Esophagus muscularis mucosa (tissue), 4 donors: Measurements from ENCODE around the gene CTXN1. TPM values are rescaled to one million over a fixed set of nuclear protein-coding genes. Genes with fewer than 3 reads are reported as not detected.

ENCODE experiments used
- DNase-seq: peaks from one replicate; pipeline ENCODE4 v3.0.0-alpha.2; 2017; ENCODE audit errors: extremely low spot score
- H3K27ac ChIP-seq, 4 donors: fragments of 200-600 bp; sonication (generic); replicated peaks in 1 of 4; 1 replicate in 3 of 4; 2 replicates in 1 of 4; pipeline ENCODE4 v1.5.1; 2016 to 2019; ENCODE audit warnings: mild to moderate bottlenecking in 1 of 4
- H3K27me3 ChIP-seq, 4 donors: fragments of 200-600 bp; sonication (generic); one replicate each; pipeline versions ENCODE4 v1.5.1 to v1.6.0; 2016 to 2019
- H3K36me3 ChIP-seq, 4 donors: fragments of 200-600 bp; sonication (generic); one replicate each; pipeline ENCODE4 v1.5.1; 2016 to 2019
- H3K4me1 ChIP-seq, 4 donors: fragments of 200-600 bp; sonication (generic); one replicate each; pipeline ENCODE4 v1.5.1; 2016 to 2019
- H3K4me3 ChIP-seq, 4 donors: fragments of 200-600 bp; sonication (generic); 1 replicate in 2 of 4; 2 replicates in 2 of 4; pipeline ENCODE4 v1.5.1; 2016 to 2019; ENCODE audit warnings: mild to moderate bottlenecking in 4 of 4, moderate library complexity in 1 of 4
- H3K9me3 ChIP-seq, 4 donors: fragments of 200-600 bp; sonication (generic); 1 replicate in 3 of 4; 2 replicates in 1 of 4; pipeline ENCODE4 v1.5.1; 2016 to 2019
- EP300 ChIP-seq: sonication (generic); formaldehyde crosslinking; IDR thresholded peaks from one replicate; pipeline ENCODE4 v1.6.1; 2017; ENCODE audit warnings: antibody characterized with exemption
- POLR2A ChIP-seq: fragments of 450-650 bp; IDR thresholded peaks from one replicate; pipeline ENCODE4 v1.6.1; 2017; ENCODE audit warnings: antibody characterized with exemption, moderate library complexity, mild to moderate bottlenecking, low read depth
- POLR2AphosphoS5 ChIP-seq, 2 donors: sonication (generic); formaldehyde crosslinking; IDR thresholded peaks; one replicate each; pipeline ENCODE4 v1.6.1; 2017; ENCODE audit warnings: antibody characterized with exemption in 2 of 2
- WGBS: methylation state at CpG from one replicate; pipeline ENCODE4 v1.1.5; 2018; 5-methylcytosine and 5-hydroxymethylcytosine counted together
- intact Hi-C: fragments of 100-400 bp; cut with DNase I; formaldehyde crosslinking; loops from one replicate; pipeline ENCODE4 v1.15.1; 2023
- total RNA-seq, 4 donors: library from RNA; depleted of rRNA; stranded (reverse); fragments of >200 nt; gene quantifications; one replicate each; pipeline versions ENCODE4 v1.1.0 to v1.2.1, GENCODE V29; 2016
- TF ChIP-seq, protein P1 (sequence below), 3 experiments: fragments of 200-600 bp in 2 of 3; fragments of 450-650 bp in 1 of 3; sonication (generic) in 2 of 3; IDR thresholded peaks; one replicate each; pipeline ENCODE4 v1.5.1; 2017 to 2019; ENCODE audit warnings: antibody characterized with exemption in 3 of 3, mild to moderate bottlenecking in 2 of 3, moderate library complexity in 1 of 3

Gene CTXN1
- total RNA-seq, 4 donors from 2014 or later: 28.7 to 59.4 (median 49.2) TPM

DNA sequence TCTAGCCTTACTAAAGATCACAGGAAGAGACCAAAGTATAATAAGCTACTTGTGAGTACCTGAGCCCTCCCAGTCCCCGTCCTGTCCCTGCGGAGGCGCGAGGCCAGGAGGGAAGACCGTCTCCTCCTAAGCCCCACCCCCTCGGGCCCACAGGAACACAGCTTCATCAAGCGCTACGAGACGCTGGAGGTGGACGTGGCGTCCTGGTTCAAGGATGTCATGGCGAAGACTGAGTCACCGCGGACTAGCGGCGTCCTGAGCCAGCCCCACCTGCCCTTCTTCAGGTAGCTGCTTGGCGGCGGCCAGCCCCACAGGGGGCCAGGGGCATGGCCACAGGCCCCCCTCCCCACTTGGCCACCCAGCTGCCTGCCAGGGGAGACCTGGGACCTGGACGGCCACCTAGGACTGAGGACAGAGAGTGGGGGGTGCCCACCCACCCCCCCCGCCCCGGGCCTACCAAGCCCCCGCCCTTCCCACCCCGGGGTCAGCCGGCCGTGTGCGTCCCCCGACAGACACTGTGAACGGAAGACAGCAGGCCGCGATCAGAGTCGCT lies 13.7 kb downstream of the CTXN1 start:
- TF ChIP-seq POLR2AphosphoS5 (IDR thresholded peaks at IDR 0.05): no peak
- no peak for TF ChIP-seq POLR2A
- TF ChIP-seq EP300: no peak
- TF ChIP-seq, protein P1, sequence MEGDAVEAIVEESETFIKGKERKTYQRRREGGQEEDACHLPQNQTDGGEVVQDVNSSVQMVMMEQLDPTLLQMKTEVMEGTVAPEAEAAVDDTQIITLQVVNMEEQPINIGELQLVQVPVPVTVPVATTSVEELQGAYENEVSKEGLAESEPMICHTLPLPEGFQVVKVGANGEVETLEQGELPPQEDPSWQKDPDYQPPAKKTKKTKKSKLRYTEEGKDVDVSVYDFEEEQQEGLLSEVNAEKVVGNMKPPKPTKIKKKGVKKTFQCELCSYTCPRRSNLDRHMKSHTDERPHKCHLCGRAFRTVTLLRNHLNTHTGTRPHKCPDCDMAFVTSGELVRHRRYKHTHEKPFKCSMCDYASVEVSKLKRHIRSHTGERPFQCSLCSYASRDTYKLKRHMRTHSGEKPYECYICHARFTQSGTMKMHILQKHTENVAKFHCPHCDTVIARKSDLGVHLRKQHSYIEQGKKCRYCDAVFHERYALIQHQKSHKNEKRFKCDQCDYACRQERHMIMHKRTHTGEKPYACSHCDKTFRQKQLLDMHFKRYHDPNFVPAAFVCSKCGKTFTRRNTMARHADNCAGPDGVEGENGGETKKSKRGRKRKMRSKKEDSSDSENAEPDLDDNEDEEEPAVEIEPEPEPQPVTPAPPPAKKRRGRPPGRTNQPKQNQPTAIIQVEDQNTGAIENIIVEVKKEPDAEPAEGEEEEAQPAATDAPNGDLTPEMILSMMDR (IDR thresholded peaks at IDR 0.05): no peak
- no peak overlapping the region for H3K4me3 ChIP-seq
- peaks cover 6 to 32% (median 15%) of the 10 kb centered on the region in 4 donors for H3K27me3 ChIP-seq
- peaks cover 37 to 64% (median 50%) of the 10 kb centered on the region in 4 donors for H3K36me3 ChIP-seq
- intact Hi-C loops: no loop called here
- no peak for DNase-seq
- 89% methylated on average over 18 of the region's 31 CpGs for WGBS
- no peak overlapping the region for H3K27ac ChIP-seq
- no peaks in the 10 kb centered on the region for H3K9me3 ChIP-seq
- peaks cover 23 to 44% (median 31%) of the 10 kb centered on the region in 4 donors for H3K4me1 ChIP-seq

DNA sequence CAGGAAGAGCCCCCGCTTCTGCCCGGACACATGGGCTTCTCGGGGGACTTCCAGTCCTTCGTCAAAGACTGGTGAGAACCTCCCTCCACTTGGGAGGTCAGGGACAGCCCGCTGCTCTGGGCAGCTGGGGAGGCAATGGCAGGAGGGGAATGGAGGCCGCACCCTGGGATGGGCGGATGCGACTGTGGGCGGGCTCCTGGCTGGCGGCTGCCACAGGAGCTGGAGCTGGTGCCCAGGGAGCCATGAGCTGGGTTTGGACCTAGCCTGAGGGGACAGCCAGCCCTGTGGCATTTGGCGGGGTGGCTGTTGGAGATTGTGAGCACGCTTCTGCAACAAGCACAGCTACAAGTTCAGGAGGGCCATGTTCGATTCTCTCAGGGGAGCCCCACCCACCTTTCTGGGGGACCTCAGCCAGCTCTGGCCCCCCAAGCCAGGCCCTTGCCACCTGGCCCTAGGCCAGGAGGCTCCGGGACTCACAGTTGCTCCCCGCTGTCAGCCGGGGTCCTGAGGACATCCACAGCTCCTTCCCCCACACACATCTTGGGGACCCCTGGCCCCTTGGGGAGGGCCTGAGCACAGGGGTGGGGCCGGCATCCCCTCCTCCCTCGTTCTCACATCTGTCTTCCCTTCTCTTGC lies 14.3 kb downstream of the CTXN1 start:
- Histone ChIP-seq H3K27ac (no peak overlapping the region), H3K4me1 (peaks cover 19 to 44% (median 31%) of the 10 kb centered on the region in 4 donors), H3K36me3 (peaks cover 37 to 70% (median 53%) of the 10 kb centered on the region in 4 donors), H3K9me3 (no peaks in the 10 kb centered on the region), H3K4me3 (no peak overlapping the region), H3K27me3 (peaks cover 6 to 27% (median 13%) of the 10 kb centered on the region in 4 donors)
- no peak for DNase-seq
- TF ChIP-seq POLR2A: no peak
- TF ChIP-seq, protein P1 (IDR thresholded peaks at IDR 0.05): no peak
- no peak for TF ChIP-seq POLR2AphosphoS5 (IDR thresholded peaks at IDR 0.05)
- no peak for TF ChIP-seq EP300
- intact Hi-C loops: no loop called here
- 87% methylated on average over 12 of the region's 18 CpGs for WGBS

DNA sequence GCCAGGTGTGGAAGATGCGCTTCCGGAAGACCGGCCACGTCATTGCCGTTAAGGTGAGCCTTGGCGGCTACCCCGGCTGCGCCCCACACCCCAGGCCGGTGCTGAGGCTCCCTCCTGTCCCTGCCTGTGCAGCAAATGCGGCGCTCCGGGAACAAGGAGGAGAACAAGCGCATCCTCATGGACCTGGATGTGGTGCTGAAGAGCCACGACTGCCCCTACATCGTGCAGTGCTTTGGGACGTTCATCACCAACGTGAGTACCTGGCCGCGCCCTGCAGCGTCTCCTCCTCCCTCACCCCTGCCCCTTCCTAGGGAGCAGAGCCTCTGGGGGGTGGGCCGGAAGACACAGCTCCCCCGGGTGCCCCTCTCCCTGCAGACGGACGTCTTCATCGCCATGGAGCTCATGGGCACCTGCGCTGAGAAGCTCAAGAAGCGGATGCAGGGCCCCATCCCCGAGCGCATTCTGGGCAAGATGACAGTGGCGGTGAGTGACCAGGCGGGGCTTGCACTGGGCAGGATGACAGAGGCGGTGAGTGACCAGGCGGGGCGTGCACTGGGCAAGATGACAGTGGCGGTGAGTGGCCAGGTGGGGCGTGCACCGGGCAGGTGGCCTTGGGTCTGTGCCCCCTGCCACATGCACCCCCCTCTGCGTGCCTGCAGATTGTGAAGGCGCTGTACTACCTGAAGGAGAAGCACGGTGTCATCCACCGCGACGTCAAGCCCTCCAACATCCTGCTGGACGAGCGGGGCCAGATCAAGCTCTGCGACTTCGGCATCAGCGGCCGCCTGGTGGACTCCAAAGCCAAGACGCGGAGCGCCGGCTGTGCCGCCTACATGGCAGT lies 15.4 kb downstream of the CTXN1 start:
- no peak overlapping the region for H3K4me3 ChIP-seq
- H3K36me3 ChIP-seq: peaks cover 45 to 81% (median 63%) of the 10 kb centered on the region in 4 donors
- DNase-seq: no peak
- intact Hi-C loops: no loop called here
- peaks cover 0 to 16% (median 3%) of the 10 kb centered on the region in 4 donors for H3K27me3 ChIP-seq
- TF ChIP-seq, protein P1 (IDR thresholded peaks at IDR 0.05): no peak
- TF ChIP-seq POLR2AphosphoS5 (IDR thresholded peaks at IDR 0.05) (no peak), EP300 (no peak), POLR2A (no peak)
- H3K27ac ChIP-seq: no peak overlapping the region
- H3K4me1 ChIP-seq: peaks cover 19 to 44% (median 31%) of the 10 kb centered on the region in 4 donors
- 93% methylated on average over 50 of the region's 54 CpGs for WGBS
- H3K9me3 ChIP-seq: no peaks in the 10 kb centered on the region

DNA sequence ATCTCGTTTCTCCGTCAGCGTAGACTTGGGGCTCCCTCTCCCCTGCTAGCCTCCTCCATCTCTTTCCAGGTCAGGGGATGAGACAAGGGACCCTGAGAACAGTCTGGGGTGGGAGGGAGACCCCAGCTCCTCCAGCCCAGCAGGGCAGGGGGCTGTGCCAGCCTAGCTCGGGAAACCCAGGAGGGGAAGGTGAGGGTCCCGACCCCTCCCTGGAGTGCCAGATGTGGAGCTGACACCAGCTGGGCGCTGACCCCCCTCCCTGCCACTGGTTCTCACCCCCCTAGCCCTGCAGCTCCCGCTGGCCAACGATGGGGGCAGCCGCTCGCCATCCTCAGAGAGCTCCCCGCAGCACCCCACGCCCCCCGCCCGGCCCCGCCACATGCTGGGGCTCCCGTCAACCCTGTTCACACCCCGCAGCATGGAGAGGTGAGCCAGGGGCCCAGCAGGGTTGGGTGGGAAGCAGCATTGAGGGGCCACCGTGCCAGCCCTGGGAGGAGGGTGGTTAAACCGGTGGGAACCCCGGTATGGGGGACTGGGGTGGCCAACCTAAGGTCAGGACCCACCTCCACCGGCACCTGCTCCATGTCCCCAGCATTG lies 16.4 kb downstream of the CTXN1 start:
- 96% methylated on average over 8 of the region's 21 CpGs for WGBS
- H3K27me3 ChIP-seq: peaks cover 0 to 6% (median 0%) of the 10 kb centered on the region in 4 donors
- TF ChIP-seq POLR2A (no peak), EP300 (no peak), POLR2AphosphoS5 (IDR thresholded peaks at IDR 0.05) (no peak)
- TF ChIP-seq, protein P1 (IDR thresholded peaks at IDR 0.05): no peak
- no peaks in the 10 kb centered on the region for H3K9me3 ChIP-seq
- DNase-seq: no peak
- no peak overlapping the region for H3K4me3 ChIP-seq
- H3K27ac ChIP-seq: no peak overlapping the region
- intact Hi-C loops: no loop called here
- H3K4me1 ChIP-seq: peaks cover 29 to 48% (median 39%) of the 10 kb centered on the region in 4 donors
- H3K36me3 ChIP-seq: peaks cover 49 to 81% (median 67%) of the 10 kb centered on the region in 4 donors
